ENCODE measurements around the gene KLHDC4.
A peak's percentile ranks its signal among the peaks of the same experiment; 100 is the strongest.
"Not testable (repeated sequence)": the region's sequence is repeated elsewhere in the genome, so short reads cannot be mapped to it uniquely, and the experiment has no call there.

Gene KLHDC4

DNA sequence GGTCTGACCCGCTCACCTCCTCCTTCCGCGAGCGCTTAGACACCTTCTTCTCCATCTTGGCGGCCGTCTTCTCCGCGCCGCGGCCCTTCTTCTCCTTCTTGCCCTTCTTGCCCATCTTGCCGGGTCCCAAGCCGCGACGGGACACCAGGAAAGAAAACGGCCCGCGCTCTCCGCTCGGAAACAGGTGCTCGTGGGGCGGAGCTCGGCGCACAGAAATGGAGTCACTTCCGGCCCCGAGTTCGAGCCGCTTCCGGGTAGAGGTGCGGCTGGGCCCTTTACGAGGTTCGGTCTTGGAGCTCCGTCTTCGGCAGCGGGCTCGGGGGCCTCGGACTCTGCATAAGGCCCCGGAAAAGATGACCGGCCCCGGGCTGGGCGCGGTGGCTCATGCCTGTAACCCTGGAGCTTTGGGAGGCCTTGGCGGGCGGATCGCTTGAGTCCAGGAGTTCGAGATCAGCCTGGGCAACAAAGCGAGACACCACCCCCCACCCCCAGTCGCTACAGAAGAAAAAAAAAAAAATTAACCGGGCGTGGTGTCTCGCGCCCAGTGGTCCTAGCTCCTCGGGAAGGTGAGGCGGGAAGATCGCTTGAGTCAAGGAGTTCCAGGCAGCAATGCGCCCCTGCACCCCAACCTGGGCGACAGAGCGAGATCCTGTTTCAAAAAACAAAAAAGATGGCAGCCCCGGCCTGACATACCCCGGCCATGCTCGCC, at the start of gene KLHDC4:
Gene KLHDC4, minus strand, starts transcription at position 211 of the 709 bp plus-strand sequence. Its CDS starts 96 bp downstream, at position 115.
- DNase-seq (ENCODE audit: low read depth): no peak

DNA sequence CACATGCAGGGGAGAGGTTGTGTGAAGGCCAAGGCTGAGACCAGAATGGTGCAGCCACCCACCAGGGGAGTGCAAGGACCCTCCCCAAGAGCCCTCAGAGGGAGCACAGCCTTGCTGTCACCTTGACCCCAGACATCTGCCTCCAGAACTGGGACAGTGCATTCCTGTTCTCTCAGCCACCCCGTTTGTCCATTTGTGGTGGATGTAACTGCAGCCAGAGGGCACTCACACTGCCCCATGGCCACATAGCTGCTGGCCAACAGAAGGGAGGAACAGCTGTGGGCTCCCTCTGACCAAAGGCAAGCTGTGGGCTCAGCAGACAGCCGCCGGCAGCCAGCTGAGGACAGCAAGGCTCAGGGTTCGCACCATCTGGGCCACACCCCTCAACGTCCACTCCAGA, 49.8 kb upstream of the KLHDC4 start:
- no peak for DNase-seq (ENCODE audit: low read depth)

DNA sequence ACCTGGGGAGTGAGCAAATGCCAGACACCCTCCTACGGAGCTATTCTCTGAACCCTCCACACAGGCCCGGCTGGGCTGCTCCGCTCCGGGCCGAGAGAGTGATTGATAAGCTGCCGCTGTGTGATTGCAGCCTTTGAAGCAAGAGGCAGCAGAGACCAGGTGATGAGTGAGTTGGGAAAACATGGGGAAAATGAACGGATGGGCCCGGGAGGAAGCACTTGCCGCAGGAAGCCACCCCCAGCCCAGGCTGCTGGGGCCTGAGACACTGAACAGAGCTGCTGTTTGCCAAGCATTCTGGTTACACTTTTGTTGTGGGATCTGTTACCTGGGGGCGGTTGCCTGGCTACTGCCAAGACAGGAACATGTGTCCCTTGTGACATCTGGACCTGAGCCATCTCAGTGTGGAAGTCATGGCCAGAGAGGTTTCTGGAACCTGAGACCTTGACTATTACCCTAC, 46.4 kb upstream of the KLHDC4 start:
- DNase-seq (ENCODE audit: low read depth): no peak

DNA sequence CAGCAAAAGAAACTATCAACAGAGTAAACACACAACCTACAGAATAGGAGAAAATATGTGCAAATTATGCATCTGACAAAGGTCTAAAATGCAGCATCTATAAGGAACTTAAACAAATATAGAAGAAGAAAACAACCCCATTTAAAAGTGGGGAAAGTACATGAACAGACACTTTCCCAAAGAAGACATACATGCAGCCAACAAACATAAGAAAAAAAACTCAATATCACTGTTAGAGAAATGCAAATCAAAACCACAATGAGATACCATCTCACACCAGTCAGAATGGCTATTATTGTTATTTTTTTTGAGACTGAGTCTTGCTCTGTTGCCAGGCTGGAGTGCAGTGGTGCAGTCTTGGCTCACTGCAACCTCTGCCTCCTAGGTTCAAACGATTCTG, 45.7 kb upstream of the KLHDC4 start:
- not testable (repeated sequence) for DNase-seq (ENCODE audit: low read depth)

DNA sequence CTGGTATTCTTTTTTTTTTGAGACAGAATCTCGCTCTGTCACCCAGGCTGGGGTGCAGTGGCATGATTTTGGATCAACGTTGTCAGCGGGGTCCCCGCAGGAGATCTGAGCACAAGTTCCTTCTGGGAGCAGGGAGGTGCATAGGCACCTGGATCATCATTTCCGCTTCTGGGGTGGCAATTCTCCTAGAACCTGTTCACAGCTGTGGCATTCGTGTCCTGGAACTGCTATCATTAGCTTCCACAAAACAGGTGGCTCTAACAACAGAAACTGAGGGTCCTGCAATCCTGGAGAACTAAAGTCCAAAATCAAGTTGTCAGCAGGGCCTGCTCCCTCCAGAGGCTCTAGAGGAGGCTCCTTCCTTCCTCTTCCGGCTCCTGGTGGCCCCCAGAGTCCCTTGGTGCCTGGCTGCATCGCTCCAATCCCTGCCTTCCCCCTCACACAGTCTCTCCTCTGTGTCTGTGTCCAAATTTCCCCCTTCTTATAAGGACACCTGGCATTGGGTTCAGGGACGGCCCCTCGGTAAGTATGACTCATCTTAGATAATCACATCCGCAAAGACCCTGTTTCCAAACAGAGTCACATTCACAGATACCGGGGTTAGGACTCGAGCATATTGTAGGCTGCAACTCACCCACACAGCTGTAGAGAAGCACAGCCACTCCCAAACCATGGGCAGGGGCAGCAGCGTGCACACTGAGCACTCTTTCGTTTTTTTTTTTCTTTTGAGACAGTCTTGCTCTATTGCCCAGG, 43.5 kb upstream of the KLHDC4 start:
- DNase-seq (ENCODE audit: low read depth): no peak

DNA sequence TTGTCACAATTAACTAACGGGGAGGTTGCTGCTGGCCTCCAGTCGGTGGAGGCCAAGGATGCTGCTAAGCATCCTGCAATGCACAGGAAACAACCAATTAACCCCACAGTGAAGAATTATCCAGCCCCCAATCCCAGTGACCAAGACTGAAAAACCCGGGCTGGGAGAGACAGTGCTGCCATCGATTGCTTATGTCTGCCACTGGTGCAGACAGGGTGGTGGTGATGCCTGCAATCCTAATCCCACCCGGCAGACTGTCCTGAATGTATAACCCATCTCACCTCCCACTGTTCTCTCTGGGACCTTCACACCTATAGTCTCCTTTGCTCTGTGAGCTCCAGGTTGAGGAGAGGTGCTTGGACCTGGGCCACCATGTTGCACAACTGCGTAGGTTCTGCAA, 42.3 kb upstream of the KLHDC4 start:
- no peak for DNase-seq (ENCODE audit: low read depth)

DNA sequence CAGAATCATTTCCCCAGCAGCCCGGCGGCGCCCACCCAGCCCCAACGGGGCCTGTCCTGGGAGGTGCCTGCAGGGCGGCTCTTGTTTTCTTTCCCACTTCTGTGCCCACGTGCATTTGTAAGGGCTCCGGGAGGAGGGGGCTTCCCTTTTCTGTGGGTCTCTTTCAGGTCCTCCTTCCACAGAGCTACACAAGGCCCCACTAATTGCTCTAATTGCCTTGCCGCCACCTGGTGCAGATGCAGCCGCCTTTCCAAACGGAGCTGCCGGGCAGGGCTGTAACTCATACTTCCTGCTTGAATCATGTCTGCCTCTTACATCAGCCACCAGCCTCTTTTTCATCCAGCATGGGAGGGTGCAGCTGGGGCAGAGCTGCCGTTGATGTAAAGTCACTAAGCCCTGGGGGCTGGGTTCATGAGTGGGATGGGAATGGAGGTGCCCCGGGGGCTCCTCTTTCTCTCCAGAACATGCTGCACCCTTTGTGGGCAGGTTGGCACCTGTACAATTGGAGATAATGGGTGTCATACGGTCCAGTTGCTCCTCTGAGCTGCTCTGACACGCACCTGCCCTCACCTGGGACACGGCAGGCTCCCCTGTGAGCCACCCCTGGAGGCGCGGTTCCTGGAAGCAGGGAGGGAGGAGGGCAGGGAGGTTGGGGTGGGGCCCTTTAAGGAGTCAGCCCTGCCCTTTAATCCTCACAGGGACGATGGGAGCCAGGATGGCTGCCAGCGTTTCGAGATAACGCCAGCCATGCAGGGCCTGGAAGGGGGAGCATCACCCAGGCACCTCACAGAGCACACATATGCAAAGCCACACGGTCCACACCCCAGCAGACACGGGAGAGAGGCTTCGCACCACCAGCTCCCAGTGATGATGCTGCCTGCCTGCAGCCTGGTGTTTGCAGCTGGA, 41.1 kb upstream of the KLHDC4 start:
- DNase-seq (ENCODE audit: low read depth): peak; percentile 49

DNA sequence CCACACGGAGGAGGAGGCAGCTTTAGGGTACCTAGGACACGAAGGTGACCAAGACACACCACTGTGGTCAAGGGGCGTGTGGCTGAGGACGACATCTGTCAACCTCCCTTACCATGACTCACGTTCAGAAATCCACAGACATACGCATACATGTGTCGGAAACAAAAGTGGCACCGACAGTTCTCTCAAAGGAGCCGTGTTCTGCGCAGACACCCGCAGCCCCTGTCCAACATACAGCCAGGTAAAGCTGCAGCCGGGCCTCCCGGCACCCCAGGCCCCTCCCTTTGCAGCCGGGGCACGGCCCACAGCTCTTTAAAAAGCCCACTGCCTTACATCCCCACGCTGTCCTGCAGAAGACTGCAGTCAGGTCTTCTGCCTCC, 40.5 kb upstream of the KLHDC4 start:
- no peak for DNase-seq (ENCODE audit: low read depth)

DNA sequence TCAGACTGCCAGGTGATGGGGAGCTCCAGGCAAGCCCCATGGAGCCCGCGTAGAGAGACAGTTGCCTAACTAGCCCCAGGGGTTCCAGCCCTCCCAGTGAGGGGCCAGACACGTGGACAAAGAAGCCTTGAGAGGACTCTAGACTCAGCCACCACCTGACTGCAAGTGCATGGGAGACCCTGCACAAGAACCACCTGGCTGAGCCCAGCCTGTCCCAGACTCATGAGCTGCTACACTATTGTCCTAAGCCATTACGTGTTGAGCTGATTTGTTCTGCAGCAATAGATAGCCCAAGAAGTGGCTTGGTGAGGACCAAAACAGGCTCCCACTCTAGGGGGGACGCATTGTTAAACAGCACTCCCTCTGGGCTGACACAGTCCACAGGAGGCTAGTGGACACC, 37.6 kb upstream of the KLHDC4 start:
- DNase-seq (ENCODE audit: low read depth): no peak

DNA sequence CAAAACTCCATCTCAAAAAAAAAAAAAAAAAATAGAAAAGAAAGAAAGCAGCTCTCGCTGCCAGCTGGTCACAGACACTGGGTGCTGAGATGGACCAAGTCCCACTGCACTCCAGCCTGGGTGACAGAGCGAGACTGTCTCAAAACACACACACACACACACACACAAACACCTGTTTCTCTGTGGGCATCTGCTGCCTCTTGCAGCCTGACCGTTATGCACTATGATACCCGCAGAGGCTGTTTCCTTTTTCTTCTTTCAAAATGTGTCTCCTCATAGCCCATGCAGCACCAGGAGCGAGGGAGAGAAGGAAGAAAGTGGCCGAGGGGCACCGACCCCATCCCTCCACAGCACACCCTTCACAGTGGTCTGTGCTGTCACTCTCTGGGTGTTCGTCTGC, 36.9 kb upstream of the KLHDC4 start:
- no peak for DNase-seq (ENCODE audit: low read depth)

DNA sequence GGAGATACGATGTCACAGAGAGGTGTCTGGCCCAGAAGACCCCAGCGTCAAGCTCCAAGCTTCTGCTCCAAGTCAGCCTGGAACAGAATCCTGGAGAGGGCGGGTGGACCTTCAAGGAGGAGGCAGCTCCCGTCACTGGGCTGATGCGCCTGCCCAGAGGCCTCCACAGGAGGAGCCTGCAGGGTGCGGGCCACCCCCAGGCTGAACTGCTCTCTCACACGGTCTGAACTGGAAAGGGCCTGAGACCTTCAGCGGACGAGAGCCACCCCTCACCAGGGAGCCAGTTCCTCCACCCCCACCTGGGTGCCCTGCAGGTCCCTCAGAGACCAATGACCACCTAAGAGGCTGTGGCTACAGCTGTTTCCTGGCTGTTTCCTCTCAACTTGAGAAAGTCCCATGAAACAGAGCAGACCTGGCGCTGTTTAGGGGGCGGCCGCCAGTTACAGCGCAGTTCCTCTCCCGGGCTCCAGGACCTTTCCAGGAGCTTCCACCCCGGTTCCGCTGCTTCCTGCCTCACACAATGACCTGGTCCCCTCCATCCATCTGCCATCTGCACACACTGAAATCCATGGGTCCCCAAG, 36.0 kb upstream of the KLHDC4 start:
- DNase-seq (ENCODE audit: low read depth): no peak

DNA sequence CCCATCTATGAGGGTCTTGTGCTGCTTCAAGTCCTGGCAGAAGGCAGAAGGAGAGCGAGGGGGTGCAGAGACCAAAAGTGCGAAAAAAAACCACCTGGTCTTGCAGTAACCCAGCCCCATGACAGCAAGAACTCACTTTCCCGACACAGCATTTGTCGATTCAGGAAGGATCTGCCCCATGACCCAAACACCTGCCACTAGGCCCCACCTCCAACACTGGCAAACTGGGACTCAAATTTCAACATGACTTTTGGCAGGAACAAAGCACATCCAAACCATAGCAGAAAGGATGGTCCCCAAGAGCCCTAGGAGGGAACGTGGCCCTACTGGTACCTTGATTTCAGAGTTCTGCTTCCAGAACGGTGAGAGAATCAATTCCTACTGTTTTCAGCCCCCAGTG, 34.7 kb upstream of the KLHDC4 start:
- no peak for DNase-seq (ENCODE audit: low read depth)

DNA sequence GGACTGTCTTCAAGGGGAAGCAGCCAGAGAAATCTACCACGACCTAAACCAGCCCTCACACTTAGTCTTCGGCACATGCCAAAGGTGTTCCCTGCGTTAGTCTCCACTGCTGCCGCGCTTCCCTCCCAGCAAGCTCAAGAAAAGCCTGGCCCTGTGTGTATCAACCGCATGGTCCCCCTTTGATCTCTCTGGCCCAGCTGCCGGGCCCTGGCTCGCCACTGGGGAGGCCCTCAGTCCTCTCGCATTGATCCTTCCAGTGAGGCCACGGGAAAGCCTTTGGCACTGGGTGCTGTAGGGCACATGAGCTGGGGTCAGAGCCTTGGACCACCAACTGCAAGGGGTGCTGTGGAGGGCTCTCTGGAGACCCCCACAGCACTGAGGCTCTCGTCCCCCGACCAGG, 29.6 kb upstream of the KLHDC4 start:
- no peak for DNase-seq (ENCODE audit: low read depth)

DNA sequence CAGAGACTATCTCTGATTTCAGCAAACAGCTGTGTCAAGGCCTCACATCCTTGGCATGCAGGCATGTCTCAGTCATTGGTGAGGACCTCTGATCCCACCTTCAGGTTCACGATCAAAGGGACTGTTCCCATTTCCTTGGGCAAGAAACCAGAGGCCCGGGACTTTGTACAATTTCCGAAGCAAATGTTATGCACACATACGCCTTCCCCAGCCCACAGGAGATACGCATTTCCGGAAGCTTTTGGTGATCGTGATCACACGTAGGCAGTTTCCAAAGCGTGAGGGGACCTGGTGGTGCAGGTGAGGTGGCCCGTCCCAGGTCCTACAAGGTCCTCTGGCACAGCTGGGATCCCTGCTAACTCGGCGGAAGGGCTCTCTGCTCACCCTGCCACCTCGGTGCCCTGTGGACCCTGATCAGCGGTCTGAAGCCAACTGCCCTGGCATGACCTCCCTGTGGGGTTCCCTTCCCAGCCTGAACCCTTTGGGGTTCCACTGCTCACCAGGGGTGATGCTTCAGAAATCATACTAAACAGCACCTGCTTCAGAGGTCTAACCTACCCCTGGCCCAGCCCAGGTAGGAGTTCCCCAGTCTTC, 28.8 kb upstream of the KLHDC4 start:
- DNase-seq (ENCODE audit: low read depth): no peak

DNA sequence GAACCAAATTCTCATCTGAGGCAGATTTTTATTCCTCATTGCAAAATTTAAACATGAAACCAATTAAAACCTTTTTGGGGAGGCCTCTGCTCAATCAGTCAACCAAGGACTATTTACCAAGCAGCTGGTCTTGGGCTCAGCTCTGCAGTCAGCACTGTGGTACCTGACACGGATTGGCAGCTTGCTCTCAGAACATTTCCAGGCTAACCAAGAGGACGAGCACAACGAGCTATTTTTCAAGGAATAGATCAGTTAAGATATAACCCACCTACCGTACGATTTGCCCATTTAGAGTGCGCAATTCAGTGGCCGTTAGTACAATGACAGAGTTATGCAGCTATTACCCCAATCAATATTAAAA, 26.4 kb upstream of the KLHDC4 start:
- no peak for DNase-seq (ENCODE audit: low read depth)

DNA sequence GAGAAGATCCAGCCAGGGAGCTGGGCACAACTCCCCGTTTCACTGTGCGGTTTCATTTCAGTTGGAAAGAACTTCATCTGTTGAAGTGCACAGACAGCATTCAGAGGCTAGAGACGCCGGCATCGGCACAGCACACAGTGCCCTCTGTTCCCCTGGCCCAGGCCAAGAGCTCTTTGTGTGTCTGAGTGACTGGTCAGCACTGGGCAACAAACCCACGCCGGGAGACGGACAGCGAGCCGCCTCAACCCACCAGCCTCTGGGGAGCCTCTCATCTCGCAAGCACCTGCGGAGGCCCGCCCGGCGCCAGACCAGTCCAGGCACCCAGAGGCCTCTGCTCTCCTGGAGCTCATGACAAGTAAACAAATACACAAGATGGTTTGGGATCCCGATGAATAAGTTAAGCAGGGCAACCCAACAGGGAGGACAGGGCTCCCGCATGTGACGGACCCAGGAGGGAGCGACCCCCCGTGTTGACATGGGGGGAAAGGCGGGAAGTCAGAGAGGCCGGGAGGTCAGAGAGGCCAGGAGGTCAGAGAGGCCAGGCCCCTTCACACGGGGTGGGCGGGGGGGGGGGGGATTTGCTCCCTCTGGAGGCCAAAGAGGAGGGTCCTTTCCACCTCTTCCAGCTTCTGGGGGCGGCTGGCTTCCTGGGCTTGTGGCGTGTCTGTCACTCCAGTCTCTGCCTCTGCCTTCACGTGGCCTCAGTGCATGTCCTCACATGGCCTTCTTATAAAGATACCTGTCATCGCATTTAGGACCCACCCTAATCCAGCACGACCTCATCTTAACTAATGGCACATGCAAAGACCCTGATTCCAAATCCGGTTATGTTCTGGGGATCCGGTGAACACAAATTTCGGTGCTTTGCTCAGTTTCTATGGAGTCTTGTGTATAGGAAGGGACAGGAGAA, 25.8 kb upstream of the KLHDC4 start:
- DNase-seq (ENCODE audit: low read depth): no peak

DNA sequence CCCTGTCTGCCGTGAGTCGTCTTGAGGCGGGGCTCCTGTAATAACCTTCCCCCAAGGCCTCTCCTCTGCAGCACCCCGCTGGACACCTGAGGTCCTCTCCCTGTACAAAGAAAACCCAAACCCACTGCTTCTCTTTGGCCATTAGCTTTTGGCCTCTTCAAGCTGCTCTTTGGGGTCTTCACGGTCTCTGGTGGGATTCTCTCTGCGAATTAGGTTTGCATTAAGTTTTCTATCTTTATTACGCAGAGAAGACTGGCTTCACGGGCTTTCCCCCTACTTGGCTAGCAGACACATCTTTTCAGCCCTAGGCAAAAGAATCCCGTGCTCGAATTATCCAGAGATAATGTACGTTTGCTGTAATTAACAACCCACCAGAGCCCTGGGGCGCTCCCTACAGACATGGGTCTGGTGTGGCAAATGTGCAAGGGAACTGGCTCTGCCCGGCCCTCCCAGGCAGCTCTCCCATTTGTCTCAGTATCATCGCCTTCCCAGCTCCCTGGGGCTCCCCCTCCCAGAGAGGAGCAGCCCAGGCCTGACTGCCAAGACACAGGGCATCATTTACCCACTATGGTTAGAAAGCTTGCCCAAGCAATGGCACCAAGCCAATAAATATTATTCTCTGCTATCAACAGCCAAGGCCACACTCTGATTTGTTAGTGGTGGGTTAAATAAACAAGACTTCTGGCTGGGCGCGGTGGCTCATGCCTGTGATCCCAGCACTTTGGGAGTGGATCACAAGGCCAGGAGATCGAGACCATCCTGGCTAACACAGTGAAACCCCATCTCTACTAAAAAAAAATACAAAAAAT, 24.7 kb upstream of the KLHDC4 start:
- no peak for DNase-seq (ENCODE audit: low read depth)

DNA sequence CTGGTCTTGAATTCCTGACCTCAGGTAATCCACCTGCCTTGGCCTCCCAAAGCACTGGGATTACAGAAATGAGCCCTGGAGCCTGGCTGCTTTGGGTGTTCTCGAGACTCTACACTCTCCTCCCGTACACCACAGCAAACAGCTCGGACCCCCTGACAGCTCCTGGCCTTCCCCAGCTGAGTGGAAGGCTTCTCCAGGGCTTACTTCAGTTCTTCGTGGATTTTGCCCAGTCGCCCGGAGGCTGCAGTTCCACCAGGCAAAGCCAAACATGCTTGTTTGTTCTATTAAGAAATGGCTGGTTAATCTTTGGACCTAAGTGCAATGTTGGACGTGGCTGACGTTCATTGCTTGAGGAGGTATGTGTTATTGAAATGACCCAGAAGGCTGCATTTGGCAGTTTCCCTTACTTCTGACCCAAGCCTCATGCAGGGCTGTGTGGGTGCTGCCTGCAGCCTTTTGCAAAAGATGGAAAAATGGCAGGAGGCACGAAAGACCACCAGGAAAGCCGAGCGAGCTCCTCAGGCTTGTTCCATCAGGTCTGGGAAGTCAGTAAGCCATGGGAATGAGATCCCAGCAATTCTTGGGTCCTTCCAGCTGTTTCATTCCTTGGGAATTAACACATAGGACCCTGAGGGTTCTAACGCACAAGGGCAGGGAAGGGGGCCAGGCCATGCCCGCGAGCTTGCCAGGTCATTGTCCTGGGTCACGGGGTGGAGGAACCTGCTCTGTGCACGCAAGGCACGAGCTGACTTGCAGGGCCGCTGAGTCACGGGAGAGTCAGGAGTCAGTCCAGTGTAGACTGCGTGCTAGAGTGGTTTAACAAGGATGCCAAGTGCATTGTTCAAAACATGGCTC, 23.9 kb upstream of the KLHDC4 start:
- DNase-seq (ENCODE audit: low read depth): no peak
